HG03571 (cell line): ENCODE data around the gene REPS1.
"Not testable (repeated sequence)": the region's sequence is repeated elsewhere in the genome, so short reads cannot be mapped to it uniquely, and the experiment has no call there.

Source experiments
- ATAC-seq: cut with Tn5 transposase; IDR thresholded peaks from one replicate; pipeline ENCODE4 v1.9.1; 2021; ENCODE audit not compliant: unreplicated experiment

The REPS1 gene

GRCh38 chr6:139007428-139007827 is 19.4 kb upstream of the REPS1 start:
- no peak for ATAC-seq

- no peak for ATAC-seq
Measured at GRCh38 chr6:139006477-139006876, 18.4 kb upstream of the REPS1 start.

DNA sequence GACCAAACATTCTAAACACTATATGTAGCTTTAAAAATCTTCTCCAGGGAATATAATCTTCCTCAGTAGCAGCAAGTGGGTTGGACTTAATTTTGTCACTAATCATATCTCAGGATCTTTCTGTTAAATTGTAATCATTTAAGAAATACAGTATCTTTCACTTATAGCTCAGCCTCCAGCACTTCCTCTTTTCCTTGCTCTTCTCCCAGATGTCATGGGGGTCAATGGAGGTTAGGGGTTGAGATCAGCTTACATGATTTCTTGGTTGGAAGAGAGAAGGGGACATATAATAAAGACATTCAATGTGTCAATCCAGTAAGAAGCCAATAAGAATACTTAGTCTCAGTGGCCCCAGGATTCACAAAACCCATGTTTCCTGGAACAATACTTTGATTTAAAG is 15.7 kb upstream of the REPS1 start:
- no peak for ATAC-seq

GRCh38 chr6:138999949-139000725 is 12.1 kb upstream of the REPS1 start:
- ATAC-seq = no peak

DNA sequence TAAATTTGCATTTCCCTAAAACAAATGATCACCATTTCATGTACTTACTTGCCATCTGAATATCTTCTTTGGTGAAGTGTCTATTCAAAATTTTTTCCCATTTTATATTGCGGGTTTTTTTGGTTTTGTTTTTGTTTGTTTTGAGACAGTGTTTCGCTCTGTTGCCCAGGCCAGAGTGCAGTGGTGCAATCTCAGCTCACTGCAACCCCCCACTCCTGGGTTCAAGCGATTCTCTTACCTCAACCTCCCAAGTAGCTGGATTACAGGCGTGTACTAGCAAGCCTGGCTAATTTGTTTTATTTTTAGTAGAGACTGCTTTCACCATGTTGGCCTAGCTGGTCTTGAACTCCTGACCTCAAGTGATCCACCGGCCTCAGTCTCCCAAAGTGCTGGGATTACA is 9.1 kb upstream of the REPS1 start:
- ATAC-seq = no peak

GRCh38 chr6:138996524-138996923 is 8.5 kb upstream of the REPS1 start:
- no peak for ATAC-seq

DNA sequence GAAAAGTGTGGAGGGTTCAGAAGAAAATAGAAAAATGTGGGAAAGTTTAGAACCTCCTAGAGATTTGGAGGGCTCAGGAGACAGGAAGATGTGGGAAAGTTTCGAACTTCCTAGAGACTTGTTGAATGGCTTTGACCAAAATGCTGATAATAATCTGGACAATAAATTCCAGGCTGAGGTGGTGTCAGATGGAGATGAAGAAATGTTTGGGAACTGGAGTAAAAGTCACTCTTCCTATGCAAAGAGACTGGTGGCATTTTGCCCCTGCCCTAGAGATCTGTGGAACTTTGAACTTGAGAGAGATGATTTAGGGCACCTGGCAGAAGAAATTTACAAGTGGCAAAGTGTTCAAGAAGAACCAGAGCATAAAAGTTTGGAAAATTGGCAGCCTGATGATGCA is 5.4 kb upstream of the REPS1 start:
- not testable (repeated sequence) for ATAC-seq

- not testable (repeated sequence) for ATAC-seq
Measured at GRCh38 chr6:138992965-138993364, 4.9 kb upstream of the REPS1 start.

- no peak for ATAC-seq
Measured at GRCh38 chr6:138991206-138991605, 3.2 kb upstream of the REPS1 start.

DNA sequence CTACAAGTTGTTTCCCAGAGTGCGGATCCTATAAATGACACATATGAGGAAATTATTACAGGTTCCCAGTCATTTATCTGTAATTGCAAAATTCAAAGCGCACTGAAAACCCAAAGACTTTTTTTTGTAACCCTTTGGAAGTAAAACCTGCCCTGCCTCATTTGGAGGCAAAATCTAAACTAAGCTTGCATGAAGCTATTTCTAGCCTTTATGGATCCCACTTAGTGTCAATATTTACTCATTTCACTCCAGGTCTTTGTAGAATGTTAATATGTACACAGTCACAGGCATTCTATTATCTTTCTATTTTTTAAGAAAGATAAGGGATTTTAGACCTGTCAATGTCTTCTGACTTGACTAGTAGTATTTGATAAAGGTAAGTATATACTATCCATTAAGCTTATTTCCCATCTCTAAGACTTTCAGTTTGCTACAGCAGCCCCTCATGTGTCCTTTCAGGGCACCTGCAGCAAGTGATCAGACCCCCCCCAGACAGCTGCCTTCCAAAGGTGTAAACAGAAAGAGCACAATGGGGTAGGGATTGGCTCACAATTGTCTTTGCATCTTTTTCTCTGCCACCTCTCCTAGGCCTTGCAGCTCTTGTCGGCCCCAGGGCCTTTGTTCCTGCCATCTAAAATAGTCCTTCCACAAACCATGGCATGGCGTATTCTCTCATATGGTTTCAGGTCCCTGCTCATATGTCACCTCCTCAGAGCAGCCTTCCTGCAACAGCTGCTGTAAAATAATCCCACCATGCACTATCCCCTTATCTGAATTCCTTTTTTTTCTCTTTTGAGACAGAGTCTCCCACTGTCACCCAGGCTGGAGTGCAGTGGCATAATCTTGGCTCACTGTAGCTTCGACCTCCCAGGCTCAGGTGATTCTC is 1.3 kb upstream of the REPS1 start:
- ATAC-seq = no peak

- peak; percentile 6 for ATAC-seq
Measured at GRCh38 chr6:138988469-138988834, 399 bp upstream of the REPS1 start.

DNA sequence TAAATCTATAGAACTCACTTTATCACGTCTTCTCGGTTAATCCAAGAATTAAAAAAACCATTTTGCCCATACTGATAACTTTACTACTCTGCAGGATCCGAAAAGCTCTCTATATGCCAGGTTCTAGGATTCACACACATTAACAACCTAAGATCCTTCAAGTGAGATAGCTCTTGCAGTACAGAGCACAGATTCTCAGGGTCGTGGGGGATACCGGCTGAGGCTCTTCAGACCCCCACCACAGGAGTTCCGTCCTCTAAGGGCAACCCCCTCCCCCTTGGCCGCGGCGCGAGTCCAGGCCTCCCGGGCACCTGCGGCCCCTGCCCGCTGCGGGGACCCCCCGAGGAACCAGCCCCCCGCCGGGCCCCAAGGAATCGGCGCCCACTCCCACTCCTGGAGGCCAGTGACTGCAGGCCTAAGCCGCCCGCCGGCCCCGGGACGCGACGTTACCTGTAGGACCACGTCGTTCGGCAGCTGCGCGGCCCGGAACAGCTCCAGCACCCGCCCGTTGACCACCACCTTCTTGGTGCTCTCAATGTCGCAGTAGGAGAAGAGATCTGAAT is 892 bp downstream of the REPS1 start:
- ATAC-seq = no peak

- no peak for ATAC-seq
Measured at GRCh38 chr6:138986578-138986977, 1.5 kb downstream of the REPS1 start.

GRCh38 chr6:138981416-138981815 is 6.6 kb downstream of the REPS1 start:
- no peak for ATAC-seq

GRCh38 chr6:138979813-138980668 is 8.0 kb downstream of the REPS1 start:
- no peak for ATAC-seq

- no peak for ATAC-seq
Measured at GRCh38 chr6:138979365-138979764, 8.7 kb downstream of the REPS1 start.

GRCh38 chr6:138978229-138978628 is 9.8 kb downstream of the REPS1 start:
- no peak for ATAC-seq

- ATAC-seq = no peak
Measured at GRCh38 chr6:138977646-138978167, 10.3 kb downstream of the REPS1 start.

- no peak for ATAC-seq
Measured at GRCh38 chr6:138977242-138977641, 10.8 kb downstream of the REPS1 start.

DNA sequence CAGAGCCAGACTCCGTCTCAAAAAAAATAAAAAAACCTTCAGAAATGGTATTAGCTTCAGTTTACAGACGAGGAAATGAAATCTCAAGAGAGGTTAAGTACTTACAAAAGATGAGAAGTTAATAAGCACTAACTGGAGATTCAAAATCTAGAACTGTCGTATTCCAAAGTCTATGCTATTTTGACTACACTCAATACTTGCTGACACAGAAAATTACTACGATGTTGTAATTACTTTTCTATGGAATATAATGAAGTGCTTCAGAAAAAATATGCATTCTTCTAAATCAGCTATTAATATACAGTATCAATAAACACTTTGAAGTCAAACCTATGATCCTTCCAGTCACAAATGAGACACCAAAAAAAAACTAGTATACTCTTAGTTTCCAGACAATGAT is 12.2 kb downstream of the REPS1 start:
- no peak for ATAC-seq
